Endothelial cell of umbilical vein (primary cell): ENCODE data around the gene HIGD1C.

Source experiments
- CTCF ChIP-seq, 2 donors: IDR thresholded peaks; 1 replicate in 1 of 2; 2 replicates in 1 of 2; pipeline ENCODE4 v1.5.1; 2011; ENCODE audit warnings: low read length in 2 of 2, mild to moderate bottlenecking in 2 of 2, moderate library complexity in 2 of 2, control low read depth in 1 of 2, inconsistent platforms in 1 of 2, low read depth in 1 of 2; ENCODE audit not compliant: insufficient read depth in 1 of 2; ENCODE audit errors: extremely low read depth in 1 of 2
- EZH2 ChIP-seq: IDR thresholded peaks from 2 replicates; pipeline ENCODE4 v1.6.1; 2012; ENCODE audit warnings: borderline replicate concordance, low read depth, mild to moderate bottlenecking, moderate library complexity, low read length, inconsistent platforms; ENCODE audit not compliant: severe bottlenecking
- JUN ChIP-seq: IDR thresholded peaks from 2 replicates; pipeline ENCODE4 v1.6.1; 2011; ENCODE audit warnings: borderline replicate concordance, low read depth; ENCODE audit not compliant: insufficient read length, insufficient read depth
- MAX ChIP-seq: IDR thresholded peaks from 2 replicates; pipeline ENCODE4 v1.6.1; 2011; ENCODE audit not compliant: insufficient read depth, insufficient read length
- POLR2A ChIP-seq: IDR thresholded peaks from 2 replicates; pipeline ENCODE4 v1.6.1; 2012; ENCODE audit warnings: low read depth, mild to moderate bottlenecking, control low read depth, low read length
- POLR2AphosphoS5 ChIP-seq: IDR thresholded peaks from 2 replicates; pipeline ENCODE4 v1.6.1; 2012; ENCODE audit warnings: low read depth, mild to moderate bottlenecking, control low read depth, low read length, moderate library complexity; ENCODE audit not compliant: insufficient read depth

GRCh38 chr12:50971946-50972345 is 19.6 kb downstream of the HIGD1C start:
- TF ChIP-seq JUN (no peak), CTCF (IDR thresholded peaks at IDR 0.05; ENCODE audit: extremely low read depth in 1 of 2, insufficient read depth in 1 of 2, low read depth in 1 of 2, low read length in 2 of 2) (no peak), POLR2AphosphoS5 (no peak), EZH2 (no peak), POLR2A (no peak), MAX (no peak)
